WTC11 (cell line): ENCODE measurements around the gene CCDC116.

ENCODE experiments used
- TEAD1 ChIP-seq: sonication (generic); formaldehyde crosslinking; IDR thresholded peaks from 2 replicates; pipeline ENCODE4 v1.8.0; 2022; ENCODE audit warnings: mild to moderate bottlenecking, missing genetic modification reagents
- ZNF317 ChIP-seq: sonication (generic); formaldehyde crosslinking; IDR thresholded peaks from 2 replicates; pipeline ENCODE4 v1.8.1; 2023; ENCODE audit warnings: low read depth, mild to moderate bottlenecking, moderate library complexity, missing genetic modification reagents, borderline replicate concordance
- TF ChIP-seq, protein P1 (sequence below): fragments of 200-600 bp; IDR thresholded peaks from 2 replicates; pipeline ENCODE4 v1.8.0; 2022; ENCODE audit warnings: antibody characterized with exemption
- TF ChIP-seq, protein P2 (sequence below): sonication (generic); formaldehyde crosslinking; IDR thresholded peaks from 2 replicates; pipeline ENCODE4 v1.8.1; 2023; ENCODE audit warnings: mild to moderate bottlenecking, moderate library complexity, missing genetic modification reagents

DNA sequence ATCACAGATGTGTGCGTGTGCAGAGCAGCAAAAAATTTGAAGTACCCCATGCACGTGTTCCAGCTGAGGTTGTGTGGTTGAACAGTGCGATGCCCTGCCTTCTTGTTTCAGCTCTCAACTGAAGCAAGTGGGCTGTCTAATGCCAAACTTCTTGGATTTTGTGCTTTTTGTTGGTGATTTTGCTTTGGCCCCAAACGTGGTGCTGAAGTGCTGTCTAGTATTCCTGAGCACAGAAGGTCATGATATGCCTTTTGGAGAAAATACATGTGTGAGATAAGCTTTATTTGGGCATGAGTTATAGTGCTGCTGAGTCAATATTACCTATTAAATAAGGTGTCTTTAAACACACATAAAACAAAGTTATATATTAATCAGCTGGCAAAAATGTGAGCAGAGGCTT is 16.8 kb upstream of the CCDC116 start:
- TF ChIP-seq, protein P1, sequence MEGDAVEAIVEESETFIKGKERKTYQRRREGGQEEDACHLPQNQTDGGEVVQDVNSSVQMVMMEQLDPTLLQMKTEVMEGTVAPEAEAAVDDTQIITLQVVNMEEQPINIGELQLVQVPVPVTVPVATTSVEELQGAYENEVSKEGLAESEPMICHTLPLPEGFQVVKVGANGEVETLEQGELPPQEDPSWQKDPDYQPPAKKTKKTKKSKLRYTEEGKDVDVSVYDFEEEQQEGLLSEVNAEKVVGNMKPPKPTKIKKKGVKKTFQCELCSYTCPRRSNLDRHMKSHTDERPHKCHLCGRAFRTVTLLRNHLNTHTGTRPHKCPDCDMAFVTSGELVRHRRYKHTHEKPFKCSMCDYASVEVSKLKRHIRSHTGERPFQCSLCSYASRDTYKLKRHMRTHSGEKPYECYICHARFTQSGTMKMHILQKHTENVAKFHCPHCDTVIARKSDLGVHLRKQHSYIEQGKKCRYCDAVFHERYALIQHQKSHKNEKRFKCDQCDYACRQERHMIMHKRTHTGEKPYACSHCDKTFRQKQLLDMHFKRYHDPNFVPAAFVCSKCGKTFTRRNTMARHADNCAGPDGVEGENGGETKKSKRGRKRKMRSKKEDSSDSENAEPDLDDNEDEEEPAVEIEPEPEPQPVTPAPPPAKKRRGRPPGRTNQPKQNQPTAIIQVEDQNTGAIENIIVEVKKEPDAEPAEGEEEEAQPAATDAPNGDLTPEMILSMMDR, result no peak
- TF ChIP-seq TEAD1 (CRISPR knock-in tag) (no peak), ZNF317 (CRISPR knock-in tag) (no peak)
- TF ChIP-seq, protein P2, sequence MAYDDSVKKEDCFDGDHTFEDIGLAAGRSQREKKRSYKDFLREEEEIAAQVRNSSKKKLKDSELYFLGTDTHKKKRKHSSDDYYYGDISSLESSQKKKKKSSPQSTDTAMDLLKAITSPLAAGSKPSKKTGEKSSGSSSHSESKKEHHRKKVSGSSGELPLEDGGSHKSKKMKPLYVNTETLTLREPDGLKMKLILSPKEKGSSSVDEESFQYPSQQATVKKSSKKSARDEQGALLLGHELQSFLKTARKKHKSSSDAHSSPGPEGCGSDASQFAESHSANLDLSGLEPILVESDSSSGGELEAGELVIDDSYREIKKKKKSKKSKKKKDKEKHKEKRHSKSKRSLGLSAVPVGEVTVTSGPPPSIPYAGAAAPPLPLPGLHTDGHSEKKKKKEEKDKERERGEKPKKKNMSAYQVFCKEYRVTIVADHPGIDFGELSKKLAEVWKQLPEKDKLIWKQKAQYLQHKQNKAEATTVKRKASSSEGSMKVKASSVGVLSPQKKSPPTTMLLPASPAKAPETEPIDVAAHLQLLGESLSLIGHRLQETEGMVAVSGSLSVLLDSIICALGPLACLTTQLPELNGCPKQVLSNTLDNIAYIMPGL (CRISPR knock-in tag), result no peak
